ENCODE measurements around the gene TMEM132A. TPM values are rescaled to one million over a fixed set of nuclear protein-coding genes. Genes with fewer than 3 reads are reported as not detected.

The TMEM132A gene
- total RNA-seq, 4 donors from 2014 or later, result 2.9 to 11.3 (median 6.7) TPM

DNA sequence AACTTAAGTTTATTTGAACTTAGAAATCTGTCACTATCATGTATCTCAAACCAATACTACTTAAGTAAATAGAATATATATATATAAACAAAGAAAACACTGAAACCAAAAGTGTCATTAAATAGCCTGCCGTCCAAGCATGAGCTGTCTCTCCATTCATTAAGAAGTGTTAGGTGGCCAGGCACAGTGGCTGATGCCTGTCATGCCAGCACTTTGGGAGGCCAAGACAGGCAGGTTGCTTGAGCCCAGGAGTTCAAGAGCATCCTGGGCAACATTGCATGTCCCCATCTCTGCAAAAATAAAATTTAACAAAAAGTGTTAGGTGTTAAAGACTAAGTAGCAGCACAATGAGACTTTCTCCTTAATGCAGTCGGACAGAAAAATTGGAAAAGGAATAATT lies 61.2 kb downstream of the TMEM132A start:
- TF ChIP-seq CTCF (IDR thresholded peaks at IDR 0.05), result no peak
- DNase-seq (ENCODE audit: low spot score) (no peak), ATAC-seq (ENCODE audit: low FRiP score) (no peak)

GRCh38 chr11:60985991-60986915 lies 62.0 kb downstream of the TMEM132A start:
- no peak for TF ChIP-seq CTCF (IDR thresholded peaks at IDR 0.05)
- ATAC-seq (ENCODE audit: low FRiP score), result no peak
- DNase-seq (ENCODE audit: low spot score), result no peak

Small RNA genes within 50 kb of the gene (small RNA-seq; reads per million reads assigned to genes)
- gene RNU6-933P, result not detected

Other genes with a start within 250 kb of the TMEM132A start
- not detected for gene MS4A8, start 224.8 kb upstream of the TMEM132A start, total RNA-seq
- not detected for gene MS4A18, start 199.7 kb upstream of the TMEM132A start, total RNA-seq
- gene MS4A15, start 167.6 kb upstream of the TMEM132A start, total RNA-seq, result not detected
- not detected for gene MS4A10, start 139.1 kb upstream of the TMEM132A start, total RNA-seq
- gene CCDC86, start 82.3 kb upstream of the TMEM132A start, total RNA-seq, result 10 to 100 TPM; 17.5 to 68.6 (median 22.5) TPM
- gene PTGDR2, start 68.5 kb upstream of the TMEM132A start, total RNA-seq, result 1 to 10 TPM in 1 of 4 donors, under 1 TPM in 1, not detected in 2; 0.28 to 1.1 TPM
- 1 to 10 TPM in 2 of 4 donors, not detected in 2; 2.2 to 3.0 TPM for gene ZP1, start 56.9 kb upstream of the TMEM132A start, total RNA-seq
- gene PRPF19, start 17.9 kb upstream of the TMEM132A start, total RNA-seq, result 10 to 100 TPM; 50.3 to 93.9 (median 58.0) TPM
- 100 to 1,000 TPM in 1 of 4 donors, 10 to 100 TPM in 3; 79.6 to 150 (median 88.7) TPM for gene TMEM109, start 10.3 kb upstream of the TMEM132A start, total RNA-seq
- gene SLC15A3, start 27.7 kb downstream of the TMEM132A start, total RNA-seq, result 10 to 100 TPM; 17.6 to 56.0 (median 32.3) TPM
- gene CD6, start 47.2 kb downstream of the TMEM132A start, total RNA-seq, result 1 to 10 TPM in 3 of 4 donors, under 1 TPM in 1; 0.79 to 6.5 (median 2.2) TPM
- gene CD5, start 178.0 kb downstream of the TMEM132A start, total RNA-seq, result 1 to 10 TPM in 3 of 4 donors, under 1 TPM in 1; 0.37 to 5.4 (median 2.0) TPM
- 10 to 100 TPM in 3 of 4 donors, 1 to 10 TPM in 1; 9.3 to 17.5 (median 12.6) TPM for gene VPS37C, start 237.0 kb downstream of the TMEM132A start, total RNA-seq

Measured in omental fat pad (tissue), 4 donors.